T-helper 1 cell (primary cell): ENCODE measurements around the gene TRNP1.

Experiments used
- DNase-seq, 5 donors: peaks; one replicate each; pipeline ENCODE4 v3.0.0-alpha.2; 2012 to 2020

The TRNP1 gene

DNA sequence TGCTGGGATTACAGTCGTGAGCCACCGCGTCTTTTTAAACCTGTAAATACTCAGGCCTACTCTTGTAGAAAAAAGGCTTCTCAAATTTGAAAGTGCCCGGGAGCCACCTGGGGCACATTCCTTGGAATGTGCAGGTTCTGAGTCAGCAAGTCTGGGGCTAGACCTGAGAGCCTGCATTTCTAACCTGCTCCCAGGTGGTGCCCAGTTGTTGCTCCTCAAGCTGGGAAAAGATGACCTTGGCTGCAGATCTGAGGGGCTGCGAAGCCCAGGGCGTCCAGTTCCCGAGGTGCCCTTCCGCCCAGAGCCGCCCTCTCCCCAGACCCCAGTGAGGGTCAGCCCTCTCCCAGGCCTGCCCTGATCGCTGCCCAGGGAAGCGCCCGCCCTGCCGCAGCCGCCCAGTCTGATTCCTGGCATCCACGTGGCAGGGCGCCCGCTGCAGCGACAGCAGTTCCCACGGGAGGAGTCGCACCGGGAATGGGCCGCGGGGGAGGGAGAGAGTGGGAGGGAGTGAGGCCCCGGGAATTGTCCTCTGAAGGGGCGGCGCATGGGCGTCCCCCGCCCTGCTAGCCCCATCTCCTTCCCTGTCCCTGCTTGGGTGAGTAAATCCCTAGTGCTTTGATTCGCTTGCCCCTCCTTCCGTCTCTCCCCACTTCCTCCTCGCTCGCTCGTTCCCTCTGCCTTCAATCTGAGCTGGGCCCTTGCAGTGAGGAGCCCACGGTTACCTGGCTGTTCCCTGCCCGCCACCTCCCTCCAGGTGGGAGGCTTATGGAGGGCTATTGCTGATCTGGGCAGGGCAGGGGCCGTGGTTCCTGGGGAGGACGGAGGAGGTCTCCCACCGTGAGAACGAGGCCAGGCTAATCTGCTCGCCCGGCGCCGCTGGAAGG is 38.0 kb downstream of the TRNP1 start:
- DNase-seq = no peak

DNA sequence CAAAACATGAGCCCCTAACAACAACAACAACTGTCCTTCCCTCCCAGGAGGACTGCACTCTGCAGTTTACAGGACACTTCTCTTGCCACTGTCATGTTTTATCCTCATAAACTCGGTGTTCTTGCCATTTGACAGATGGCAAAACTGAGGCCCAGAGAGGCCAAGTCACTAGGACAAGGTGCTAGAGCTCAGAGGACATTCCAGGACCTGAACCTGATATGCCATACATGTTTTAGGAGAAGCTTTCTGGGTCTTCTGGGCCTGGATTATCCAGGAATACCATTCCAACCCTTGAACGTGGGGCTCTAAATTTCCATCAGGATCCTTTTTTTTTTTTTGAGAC is 38.6 kb downstream of the TRNP1 start:
- no peak for DNase-seq

DNA sequence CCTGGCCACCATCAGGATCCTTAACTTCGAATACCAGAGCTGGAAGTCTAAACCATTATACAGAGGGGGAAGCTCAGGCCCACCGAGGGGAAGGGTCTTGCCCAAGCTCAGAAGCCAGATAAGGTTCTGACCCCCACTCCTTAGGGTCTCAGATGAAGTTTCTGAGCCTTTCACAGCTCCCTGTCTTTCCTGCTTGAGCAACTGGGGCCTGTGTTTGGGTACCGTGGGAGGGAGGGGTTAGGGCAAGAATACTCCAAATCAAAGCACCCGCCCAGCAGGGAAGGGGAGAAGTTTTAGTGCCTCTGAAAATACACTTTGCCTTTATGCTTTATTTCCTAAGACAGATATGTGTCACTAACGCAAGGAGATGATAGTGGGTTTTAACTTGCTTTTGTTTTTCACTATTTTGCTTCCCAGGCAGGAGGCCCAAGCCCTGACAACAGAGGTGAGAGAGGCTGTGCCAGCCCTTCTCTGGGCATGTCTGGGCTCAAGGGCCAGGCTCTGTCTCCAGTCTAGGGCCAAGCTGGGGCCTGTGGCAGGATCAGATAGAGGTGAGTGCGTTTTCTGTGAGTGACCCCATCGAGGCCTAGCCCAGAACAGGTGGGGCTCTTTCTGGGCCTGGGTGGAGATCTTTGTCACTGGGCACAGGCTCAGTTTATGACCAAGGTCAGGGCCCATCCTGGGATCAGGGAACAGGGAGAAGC is 39.7 kb downstream of the TRNP1 start:
- DNase-seq = no peak

DNA sequence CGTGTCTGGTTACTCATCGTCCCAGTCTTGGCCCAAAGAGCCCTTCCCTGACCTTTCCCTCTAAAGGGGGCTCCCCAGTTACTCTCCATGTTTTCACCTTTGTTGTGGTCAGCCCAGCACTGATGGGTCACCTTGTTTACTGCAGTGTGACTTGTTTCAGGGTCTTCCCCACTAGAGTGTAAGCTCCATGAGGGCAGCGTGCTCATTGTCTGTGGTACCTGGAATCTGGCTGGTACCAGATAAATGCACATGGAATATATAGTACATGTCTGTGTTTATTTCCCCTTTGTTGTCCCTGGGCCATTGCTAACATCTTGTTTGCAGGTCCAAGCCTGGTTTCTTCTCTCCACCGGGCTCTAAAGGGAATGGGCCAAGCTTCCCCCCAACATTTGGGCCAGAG is 41.9 kb downstream of the TRNP1 start:
- no peak for DNase-seq

DNA sequence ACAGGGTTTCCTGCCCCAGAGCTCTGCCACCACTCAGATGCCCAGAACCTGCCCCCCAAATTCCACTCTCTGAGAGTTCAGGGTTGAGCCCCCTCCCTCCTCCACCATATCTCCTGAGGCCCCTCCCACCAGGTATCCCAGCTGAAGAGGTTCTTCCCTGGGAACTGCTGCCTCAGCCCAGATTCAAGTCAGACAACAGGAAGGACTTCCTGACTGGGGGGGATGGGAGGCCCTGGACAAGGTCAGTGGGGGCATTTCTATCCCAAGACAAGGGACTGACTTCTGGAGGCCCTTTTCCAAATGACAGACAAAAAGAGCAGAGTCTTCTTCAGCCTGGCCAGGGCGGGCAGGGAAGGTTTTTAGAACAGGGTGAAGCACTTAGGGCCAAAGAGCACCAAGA is 43.2 kb downstream of the TRNP1 start:
- DNase-seq = no peak

DNA sequence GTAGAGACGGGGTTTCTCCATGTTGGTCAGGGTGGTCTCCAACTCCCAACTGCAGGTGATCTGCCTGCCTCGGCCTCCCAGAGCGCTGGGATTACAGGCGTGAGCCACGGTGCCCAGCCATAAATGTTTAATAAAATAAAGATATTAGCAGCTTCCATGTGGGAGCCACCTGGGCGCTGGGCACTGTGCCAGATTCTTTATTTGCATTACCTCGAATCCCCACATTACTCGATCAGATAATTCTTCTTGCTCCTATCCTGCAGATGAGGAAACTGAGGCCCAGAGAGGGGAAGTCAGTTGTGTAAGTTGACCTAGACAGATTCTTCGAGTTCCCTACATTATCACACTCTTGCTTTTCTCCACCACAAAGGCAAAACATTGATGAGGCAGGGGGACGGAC is 44.0 kb downstream of the TRNP1 start:
- no peak for DNase-seq

DNA sequence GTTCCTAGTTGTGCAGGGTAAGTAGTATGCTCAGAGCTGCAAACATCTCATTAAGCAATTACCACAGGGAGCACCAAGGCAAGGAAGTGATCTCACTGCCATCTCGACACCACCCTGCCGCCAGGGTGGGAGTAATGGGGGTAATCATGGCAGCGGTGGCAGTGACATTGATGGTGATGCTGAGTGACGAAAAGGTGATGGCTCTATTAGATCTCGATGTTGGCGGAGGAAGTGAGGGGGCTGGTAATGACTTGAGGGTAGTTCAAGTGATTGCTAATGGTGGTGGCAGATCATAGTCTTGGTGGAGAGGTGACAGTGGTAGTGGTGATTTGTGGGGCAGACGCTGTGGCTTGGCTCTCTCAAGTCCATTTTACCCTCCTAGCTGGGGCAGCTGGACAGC is 44.5 kb downstream of the TRNP1 start:
- no peak for DNase-seq

DNA sequence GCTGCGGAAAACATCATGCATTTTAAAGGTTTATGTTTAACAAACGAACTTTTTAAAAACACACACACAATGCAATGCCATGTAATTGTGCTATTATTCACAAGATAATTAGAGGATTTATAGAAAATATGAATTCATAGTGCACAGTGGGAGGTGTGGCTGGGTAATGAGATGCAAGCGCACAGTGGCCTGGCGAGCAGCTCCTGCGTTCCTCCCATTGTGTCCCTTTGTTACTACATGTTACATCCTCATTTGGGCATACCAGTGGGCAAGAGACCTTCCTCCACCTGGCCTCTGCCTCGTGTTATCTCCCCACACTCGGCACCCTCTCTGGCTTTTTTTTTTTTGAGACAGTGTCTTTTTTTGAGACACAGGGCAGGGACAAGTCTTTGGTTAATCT is 49.2 kb downstream of the TRNP1 start:
- no peak for DNase-seq

DNA sequence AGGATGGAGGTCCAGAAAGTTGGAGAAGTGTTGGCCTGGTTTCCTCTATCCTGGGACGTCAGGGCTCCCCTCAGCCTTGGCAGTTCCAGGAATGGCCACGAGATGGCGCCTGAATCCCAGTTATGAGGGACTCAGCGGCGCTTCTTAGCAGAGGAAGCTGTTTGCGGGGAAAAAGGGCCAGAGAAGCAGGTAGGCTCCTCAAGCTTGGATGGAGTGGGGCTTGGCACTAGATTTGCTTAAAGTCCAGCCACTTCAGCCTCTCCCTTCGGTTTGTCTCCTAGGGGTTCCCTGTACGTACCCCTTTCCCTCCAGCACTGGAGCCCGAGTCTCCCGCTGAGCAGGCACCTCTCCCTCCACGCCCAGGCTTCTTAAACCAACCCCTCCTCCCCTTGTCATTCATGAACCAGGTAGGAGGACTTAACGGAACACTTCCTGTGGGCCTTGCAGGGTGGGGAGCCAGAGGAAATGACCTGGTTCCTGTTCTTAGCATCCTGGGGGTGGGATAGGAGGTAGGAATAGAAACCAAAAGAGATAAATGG is 51.2 kb downstream of the TRNP1 start:
- peak; percentile 68 to 90 (median 76) for DNase-seq

DNA sequence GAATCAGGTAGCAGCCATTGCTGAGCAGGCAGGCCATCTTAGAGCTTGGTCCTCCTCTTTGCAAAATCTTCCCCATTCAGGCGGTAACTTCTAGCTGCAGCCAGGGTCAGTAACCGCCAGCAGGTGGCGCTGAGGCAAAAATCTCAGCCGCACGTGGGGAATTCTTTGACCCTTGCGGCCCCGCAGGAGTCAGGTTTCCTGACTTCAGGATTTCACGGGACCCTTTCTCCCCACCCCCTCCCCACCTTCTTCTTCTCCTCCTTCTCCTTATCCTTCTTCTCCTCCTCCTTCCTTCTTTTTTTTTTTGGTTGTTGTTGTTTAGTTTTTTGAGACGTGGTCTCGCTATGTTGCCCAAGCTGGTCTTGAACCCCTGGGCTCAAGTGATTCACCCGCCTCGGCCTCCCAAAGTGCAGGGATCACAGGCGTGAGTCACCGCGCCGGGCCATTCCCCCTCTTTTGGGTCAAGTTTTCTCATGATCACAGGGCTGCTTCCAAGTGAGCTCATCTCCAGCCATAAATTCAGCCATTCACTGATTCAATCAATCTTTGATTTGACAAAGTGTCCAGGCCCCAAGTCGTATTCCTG is 52.6 kb downstream of the TRNP1 start:
- peak; percentile 17 to 60 (median 47) for DNase-seq

DNA sequence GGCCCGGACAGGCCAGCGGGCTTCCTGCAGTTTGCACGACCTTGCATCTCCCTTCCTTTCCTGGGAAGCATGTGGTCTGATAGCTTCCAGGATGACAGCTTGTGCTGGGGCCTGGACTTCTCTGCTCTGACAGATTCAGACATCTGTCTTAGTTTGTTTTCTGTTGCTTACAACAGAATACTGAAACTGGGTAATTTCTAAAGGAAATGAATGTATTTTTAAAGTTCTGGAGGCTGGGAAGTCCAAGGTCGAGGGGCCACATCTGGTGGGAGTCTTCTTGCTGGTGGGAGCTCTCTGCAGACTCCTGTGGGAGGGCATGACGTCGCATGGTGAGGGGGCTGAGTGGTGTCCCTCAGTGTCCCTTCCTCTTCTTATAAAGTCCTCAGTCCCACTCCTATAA is 54.4 kb downstream of the TRNP1 start:
- no peak for DNase-seq

DNA sequence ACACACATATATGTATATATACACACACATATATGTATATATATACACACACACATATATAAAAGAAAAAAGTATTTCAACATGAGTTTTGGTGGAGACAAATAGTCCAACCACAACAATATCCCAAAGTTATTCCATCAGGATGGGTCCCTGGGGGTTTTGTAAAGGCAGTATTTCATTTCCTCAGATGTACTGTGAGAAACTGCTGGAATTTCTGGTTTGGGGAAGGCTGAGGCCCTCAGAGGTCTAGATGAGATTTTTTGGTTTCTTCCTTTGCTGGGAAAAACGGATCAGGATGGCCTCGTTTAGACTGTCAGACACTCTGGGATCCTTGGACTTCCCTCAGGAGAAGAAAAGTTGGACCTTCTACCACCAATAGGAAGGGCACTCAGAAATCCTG is 55.6 kb downstream of the TRNP1 start:
- no peak for DNase-seq

DNA sequence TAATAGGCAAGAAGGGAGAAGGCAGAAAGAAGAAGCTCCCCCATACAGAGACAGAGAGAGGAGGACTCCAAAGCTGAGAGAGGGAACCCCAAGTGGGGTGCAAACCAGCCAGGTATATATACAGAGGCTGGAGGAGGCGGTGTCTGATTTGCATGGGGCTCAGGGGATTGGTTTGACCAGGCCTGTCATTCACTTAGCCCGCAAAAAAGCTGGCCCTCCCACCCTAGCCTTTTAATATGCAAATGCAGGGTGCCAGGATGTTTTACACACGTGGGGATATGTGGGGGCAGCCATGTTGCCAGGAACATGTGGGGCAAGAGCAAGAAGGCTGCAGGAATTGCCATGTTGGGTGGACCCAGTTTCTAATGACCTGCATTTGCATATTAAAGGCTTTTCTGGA is 56.1 kb downstream of the TRNP1 start:
- DNase-seq = no peak
